NCI-H345 (cell line): ENCODE results near the gene PDCD6IP.

Experiments used
- DNase-seq: peaks from one replicate; lab custom pipeline; 2025; lab: John Stamatoyannopoulos, UW

The PDCD6IP gene

GRCh38 chr3:33889394-33890039 lies 91.1 kb downstream of the PDCD6IP start:
- no peak for DNase-seq

GRCh38 chr3:33892655-33893054 lies 94.2 kb downstream of the PDCD6IP start:
- no peak for DNase-seq

- DNase-seq, result no peak
Measured at GRCh38 chr3:33895658-33896057, 97.2 kb downstream of the PDCD6IP start.

GRCh38 chr3:33897306-33897705 lies 98.9 kb downstream of the PDCD6IP start:
- no peak for DNase-seq

- DNase-seq, result no peak
Measured at GRCh38 chr3:33898901-33899300, 100.5 kb downstream of the PDCD6IP start.

GRCh38 chr3:33900440-33900808 lies 102.0 kb downstream of the PDCD6IP start:
- DNase-seq, result no peak

GRCh38 chr3:33900809-33901505 lies 102.5 kb downstream of the PDCD6IP start:
- no peak for DNase-seq

GRCh38 chr3:33901862-33902563 lies 103.6 kb downstream of the PDCD6IP start:
- DNase-seq, result no peak

- DNase-seq, result no peak
Measured at GRCh38 chr3:33904730-33905129, 106.3 kb downstream of the PDCD6IP start.

- DNase-seq, result no peak
Measured at GRCh38 chr3:33908250-33908851, 109.9 kb downstream of the PDCD6IP start.

GRCh38 chr3:33909547-33909946 lies 111.1 kb downstream of the PDCD6IP start:
- no peak for DNase-seq

- DNase-seq, result no peak
Measured at GRCh38 chr3:33910031-33910430, 111.6 kb downstream of the PDCD6IP start.

GRCh38 chr3:33911525-33912322 lies 113.3 kb downstream of the PDCD6IP start:
- no peak for DNase-seq

- no peak for DNase-seq
Measured at GRCh38 chr3:33914212-33914611, 115.8 kb downstream of the PDCD6IP start.

- DNase-seq, result no peak
Measured at GRCh38 chr3:33914731-33915379, 116.4 kb downstream of the PDCD6IP start.

- DNase-seq, result no peak
Measured at GRCh38 chr3:33915796-33916546, 117.5 kb downstream of the PDCD6IP start.

- DNase-seq, result no peak
Measured at GRCh38 chr3:33918126-33918756, 119.8 kb downstream of the PDCD6IP start.
